Left ventricle myocardium inferior (tissue), 1 donor: Measurements from ENCODE around the gene STK32B. TPM values are rescaled to one million over a fixed set of nuclear protein-coding genes. Genes with fewer than 3 reads are reported as not detected.

Experiments
- DNase-seq: peaks from one replicate; pipeline ENCODE4 v3.0.0-alpha.2; 2020
- H3K27ac ChIP-seq: fragments of 200-600 bp; replicated peaks from 2 replicates; pipeline ENCODE4 v1.8.0; 2021
- H3K27me3 ChIP-seq: fragments of 200-600 bp; 2 replicates; pipeline ENCODE4 v1.8.0; 2021; ENCODE audit warnings: low read depth
- H3K36me3 ChIP-seq: fragments of 200-600 bp; 2 replicates; pipeline ENCODE4 v1.8.0; 2021
- H3K4me1 ChIP-seq: fragments of 200-600 bp; 2 replicates; pipeline ENCODE4 v1.8.0; 2021
- H3K4me3 ChIP-seq: fragments of 200-600 bp; 2 replicates; pipeline ENCODE4 v1.8.0; 2021; ENCODE audit warnings: mild to moderate bottlenecking, moderate library complexity
- H3K9me3 ChIP-seq: fragments of 200-600 bp; replicated peaks from 2 replicates; pipeline ENCODE4 v1.8.0; 2021
- CTCF ChIP-seq: fragments of 200-600 bp; IDR thresholded peaks from 2 replicates; pipeline ENCODE4 v1.8.0; 2021; ENCODE audit warnings: antibody characterized with exemption, mild to moderate bottlenecking, borderline replicate concordance
- intact Hi-C: fragments of 100-400 bp; cut with micrococcal nuclease; formaldehyde crosslinking; loops from one replicate; pipeline ENCODE4 v1.11.0; 2022
- total RNA-seq: library from RNA; stranded (reverse); fragmentation: NEBNext Ultra II Directional; extraction: Animal tissue kit (Norgen Biotek cat#: 25700); gene quantifications from one replicate; pipeline ENCODE4 v1.2.1, GENCODE V29; 2021
- donor health status: DM: no; HTN: yes; CAD: no; lungs with severe emphysema.

STK32B gene
- total RNA-seq, 1 donor from 2014 or later: 0.55 TPM

GRCh38 chr4:5381961-5382441 lies 330.7 kb downstream of the STK32B start:
- no peak for TF ChIP-seq CTCF
- Histone ChIP-seq H3K9me3 (no peaks in the 10 kb centered on the region), H3K36me3 (no peaks in the 10 kb centered on the region), H3K27ac (no peak overlapping the region), H3K27me3 (peaks cover 25% of the 10 kb centered on the region), H3K4me3 (no peak overlapping the region), H3K4me1 (peaks cover 6% of the 10 kb centered on the region)
- intact Hi-C loops: no loop called here
- DNase-seq: no peak

- Histone ChIP-seq H3K27ac (no peak overlapping the region), H3K27me3 (peaks cover 12% of the 10 kb centered on the region), H3K4me3 (no peak overlapping the region), H3K36me3 (no peaks in the 10 kb centered on the region), H3K4me1 (peaks cover 6% of the 10 kb centered on the region), H3K9me3 (no peaks in the 10 kb centered on the region)
- no peak for DNase-seq
- intact Hi-C loops: no loop called here
- no peak for TF ChIP-seq CTCF
Measured at GRCh38 chr4:5383191-5383980, 332.1 kb downstream of the STK32B start.

- TF ChIP-seq CTCF: no peak
- no peak for DNase-seq
Measured at GRCh38 chr4:5385741-5386311, 334.5 kb downstream of the STK32B start.

GRCh38 chr4:5386921-5387320 lies 335.6 kb downstream of the STK32B start:
- Histone ChIP-seq H3K4me3 (no peak overlapping the region), H3K36me3 (no peaks in the 10 kb centered on the region), H3K4me1 (peaks cover 5% of the 10 kb centered on the region), H3K27ac (no peak overlapping the region), H3K9me3 (no peaks in the 10 kb centered on the region), H3K27me3 (no peaks in the 10 kb centered on the region)
- intact Hi-C loops: no loop called here
- no peak for DNase-seq
- no peak for TF ChIP-seq CTCF

More at GRCh38 chr4:5385741-5386311, 334.5 kb downstream of the STK32B start:
- no peaks in the 10 kb centered on the region for H3K27me3 ChIP-seq
- peaks cover 6% of the 10 kb centered on the region for H3K4me1 ChIP-seq
- H3K9me3 ChIP-seq: no peaks in the 10 kb centered on the region
- H3K36me3 ChIP-seq: no peaks in the 10 kb centered on the region
- no peak overlapping the region for H3K27ac ChIP-seq
- intact Hi-C loops: no loop called here
- H3K4me3 ChIP-seq: no peak overlapping the region

GRCh38 chr4:5387457-5387856 lies 336.2 kb downstream of the STK32B start:
- Histone ChIP-seq H3K27me3 (no peaks in the 10 kb centered on the region), H3K4me1 (no peaks in the 10 kb centered on the region), H3K4me3 (no peak overlapping the region), H3K27ac (no peak overlapping the region), H3K36me3 (no peaks in the 10 kb centered on the region), H3K9me3 (no peaks in the 10 kb centered on the region)
- no peak for DNase-seq
- no peak for TF ChIP-seq CTCF
- intact Hi-C loops: no loop called here
